Measurements from ENCODE around the gene AAR2.

The AAR2 gene

DNA sequence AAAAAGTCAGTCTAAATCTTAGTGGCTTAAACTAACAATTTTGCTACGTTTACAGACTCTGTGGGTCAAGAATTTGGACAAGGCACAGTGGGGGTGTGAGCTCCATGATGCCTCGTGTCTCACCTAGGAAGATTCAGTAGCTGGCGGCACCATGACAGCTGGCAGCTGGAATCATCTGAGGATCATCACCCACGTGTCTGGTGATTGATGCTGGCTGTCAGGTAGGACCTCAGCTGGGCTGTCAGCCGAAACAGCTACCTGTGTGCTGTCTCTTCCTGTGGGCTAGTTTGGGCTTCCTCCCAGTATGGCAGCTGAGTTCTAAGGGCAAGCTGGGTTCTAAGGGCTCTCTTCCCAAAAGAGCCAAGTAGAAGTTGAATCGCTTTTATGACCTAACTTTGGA, 43.5 kb downstream of the AAR2 start:
- DNase-seq (ENCODE audit: low read depth), result no peak

DNA sequence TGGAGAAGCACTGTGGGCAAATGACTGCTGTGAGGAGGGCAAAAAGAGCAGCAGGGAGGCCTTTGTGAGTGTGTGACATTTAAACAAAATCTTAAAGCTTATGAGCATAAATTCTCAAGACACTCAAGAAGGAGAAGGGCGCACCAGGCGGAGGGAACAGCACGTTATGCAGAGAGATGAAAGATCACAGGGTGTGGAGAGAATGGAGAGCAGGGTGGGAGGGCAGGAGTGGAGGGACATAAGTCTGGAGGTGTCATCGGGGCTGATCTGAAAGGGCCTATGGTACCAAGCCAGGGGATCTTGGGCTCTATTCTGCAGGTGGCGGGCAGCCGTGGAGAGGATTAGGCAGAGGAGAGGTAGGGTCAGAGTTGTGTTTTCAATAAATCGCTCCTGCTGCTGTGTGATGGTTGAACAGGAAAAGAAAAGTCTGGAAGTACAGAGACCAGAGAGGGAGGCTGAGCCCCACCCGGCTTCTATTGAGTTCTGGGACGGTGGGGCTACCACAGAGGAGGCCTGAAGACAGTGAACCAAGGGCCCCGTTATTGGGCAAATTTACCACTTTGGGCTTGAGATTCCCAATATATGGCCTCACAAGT, 45.6 kb downstream of the AAR2 start:
- DNase-seq (ENCODE audit: low read depth), result no peak

DNA sequence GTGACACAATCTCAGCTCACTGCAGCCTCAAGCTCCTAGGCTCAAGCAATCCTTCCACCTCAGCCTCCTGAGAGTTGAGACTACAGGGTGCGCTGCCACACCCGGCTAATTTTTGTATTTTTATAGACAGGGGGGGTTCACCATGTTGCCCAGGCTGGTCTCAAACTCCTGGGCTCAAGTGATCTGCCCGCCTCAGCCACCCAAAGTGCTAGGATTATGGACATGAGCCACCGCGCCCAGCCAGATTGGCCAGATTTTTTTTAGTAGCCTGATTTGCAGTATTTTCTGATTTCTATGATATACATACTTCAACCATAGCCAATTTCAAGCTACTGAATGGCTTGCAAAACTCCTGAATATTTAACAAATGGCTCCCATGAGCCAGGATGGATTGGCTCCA, 48.5 kb downstream of the AAR2 start:
- DNase-seq (ENCODE audit: low read depth), result no peak

DNA sequence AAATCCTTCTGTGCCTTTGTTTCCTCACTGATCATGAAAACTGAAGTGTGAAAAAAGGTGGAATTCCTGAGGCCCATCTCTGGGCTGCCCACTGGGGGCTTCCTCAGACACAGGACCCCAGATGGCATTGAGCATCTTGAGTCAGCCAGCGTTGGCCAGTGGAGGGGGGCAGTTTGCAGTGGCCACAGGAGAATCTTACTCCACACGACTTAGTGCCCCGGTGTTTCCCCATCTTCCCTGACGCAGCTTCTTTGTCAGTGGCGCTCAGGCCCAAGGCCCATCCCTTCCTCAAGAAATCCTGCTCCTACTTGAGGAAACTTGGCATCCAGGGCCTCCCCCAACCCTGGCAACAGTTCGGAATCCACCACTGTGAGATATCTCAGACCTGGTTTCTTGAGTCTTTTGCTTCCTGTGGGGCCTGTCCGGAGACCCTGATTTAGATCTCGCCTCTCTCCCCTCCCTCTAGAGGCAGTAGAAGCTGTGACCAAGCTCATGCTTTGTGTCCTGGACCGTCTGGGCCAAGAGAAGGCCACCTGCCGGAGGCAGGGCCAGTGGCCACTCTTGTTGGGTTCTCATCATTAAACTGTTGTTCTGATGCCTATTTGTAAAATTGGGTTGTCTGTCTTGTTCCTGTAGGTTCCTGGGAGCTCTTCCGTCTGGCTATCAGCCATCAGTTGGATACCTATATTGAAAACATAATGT, 49.6 kb downstream of the AAR2 start:
- no peak for DNase-seq (ENCODE audit: low read depth)

DNA sequence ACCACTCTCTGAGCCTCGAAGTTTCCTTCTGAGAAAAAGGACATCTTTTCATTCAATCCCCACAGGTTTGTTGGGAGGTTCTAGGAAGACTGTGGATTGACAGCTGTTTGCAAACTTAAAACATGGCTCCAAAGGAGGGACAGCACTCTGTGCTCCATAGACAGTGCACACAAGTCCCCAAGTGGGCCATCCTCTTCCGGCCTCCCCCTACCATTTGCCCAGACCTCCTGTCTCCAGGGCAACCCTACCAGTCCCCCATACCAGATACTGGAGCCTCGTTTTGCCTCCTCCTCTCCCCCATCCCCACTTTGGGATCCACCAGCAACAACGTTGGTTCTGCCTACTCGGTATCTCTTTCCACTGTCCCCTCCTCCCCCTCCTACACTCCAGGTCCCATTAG, 61.4 kb downstream of the AAR2 start:
- DNase-seq (ENCODE audit: low read depth), result no peak

DNA sequence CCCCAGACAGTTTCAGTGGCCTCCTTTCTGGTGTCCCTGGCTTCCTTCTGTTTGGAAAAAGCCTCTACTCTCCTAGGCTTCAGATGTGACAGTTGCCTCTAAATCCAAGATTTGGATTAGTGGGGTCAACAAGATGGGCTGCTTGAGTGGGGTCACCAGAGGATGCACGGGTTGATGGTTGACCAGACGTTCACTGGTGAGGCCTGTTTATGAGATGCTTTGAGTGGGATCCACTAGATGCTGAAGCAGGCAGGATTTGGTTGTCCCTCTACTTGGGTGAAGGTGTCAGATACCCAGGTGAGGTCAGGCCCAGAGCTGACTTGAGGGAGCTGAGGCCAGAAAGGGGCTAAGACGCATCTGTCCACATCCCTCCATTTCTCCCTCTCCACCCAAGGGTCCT, 61.8 kb downstream of the AAR2 start:
- no peak for DNase-seq (ENCODE audit: low read depth)

DNA sequence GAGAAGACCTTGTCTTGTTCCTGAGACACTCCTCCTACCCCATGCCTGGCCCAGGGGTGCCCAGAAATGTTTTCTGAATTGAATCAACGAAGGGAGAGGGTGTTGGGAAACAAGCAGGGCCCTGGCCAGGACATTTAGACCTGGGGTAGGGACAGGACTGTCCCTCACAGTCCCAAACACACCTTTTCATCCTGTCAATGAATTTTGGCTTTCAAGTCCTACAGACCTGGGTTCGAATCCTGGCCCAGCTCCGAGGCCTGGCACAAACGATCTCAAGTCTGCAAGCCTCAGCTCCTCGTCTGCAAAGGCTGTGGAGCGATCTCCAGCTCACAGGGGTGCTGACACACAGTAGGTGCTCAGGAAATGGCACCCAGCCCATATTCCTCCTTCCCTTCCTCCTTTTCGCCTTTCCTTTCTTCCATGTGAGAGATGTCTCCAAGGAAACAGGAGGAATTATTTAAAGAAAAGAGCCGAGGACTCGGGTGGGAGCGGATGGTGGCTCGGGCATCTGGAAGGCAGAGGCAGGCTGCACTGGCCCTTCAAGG, 62.6 kb downstream of the AAR2 start:
- DNase-seq (ENCODE audit: low read depth), result no peak

DNA sequence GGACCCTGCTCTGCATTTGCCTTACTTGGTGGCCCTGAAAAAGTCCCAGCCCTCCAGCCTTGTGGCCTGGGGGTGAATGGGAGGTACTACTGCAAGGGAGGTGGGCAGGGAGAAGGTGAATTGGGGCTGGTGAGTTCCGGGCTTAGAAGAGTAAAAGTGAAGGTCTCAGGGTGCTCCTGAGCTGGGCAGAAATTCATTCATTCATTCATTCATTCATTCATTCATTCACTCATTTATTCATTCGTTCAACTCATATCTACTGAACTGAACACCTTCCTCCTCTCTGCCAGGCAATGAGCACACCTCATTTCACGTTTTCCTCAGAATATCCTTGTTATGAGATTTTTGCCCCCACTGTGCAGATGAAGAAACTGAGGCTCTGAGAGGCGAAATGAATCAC, 63.2 kb downstream of the AAR2 start:
- no peak for DNase-seq (ENCODE audit: low read depth)

DNA sequence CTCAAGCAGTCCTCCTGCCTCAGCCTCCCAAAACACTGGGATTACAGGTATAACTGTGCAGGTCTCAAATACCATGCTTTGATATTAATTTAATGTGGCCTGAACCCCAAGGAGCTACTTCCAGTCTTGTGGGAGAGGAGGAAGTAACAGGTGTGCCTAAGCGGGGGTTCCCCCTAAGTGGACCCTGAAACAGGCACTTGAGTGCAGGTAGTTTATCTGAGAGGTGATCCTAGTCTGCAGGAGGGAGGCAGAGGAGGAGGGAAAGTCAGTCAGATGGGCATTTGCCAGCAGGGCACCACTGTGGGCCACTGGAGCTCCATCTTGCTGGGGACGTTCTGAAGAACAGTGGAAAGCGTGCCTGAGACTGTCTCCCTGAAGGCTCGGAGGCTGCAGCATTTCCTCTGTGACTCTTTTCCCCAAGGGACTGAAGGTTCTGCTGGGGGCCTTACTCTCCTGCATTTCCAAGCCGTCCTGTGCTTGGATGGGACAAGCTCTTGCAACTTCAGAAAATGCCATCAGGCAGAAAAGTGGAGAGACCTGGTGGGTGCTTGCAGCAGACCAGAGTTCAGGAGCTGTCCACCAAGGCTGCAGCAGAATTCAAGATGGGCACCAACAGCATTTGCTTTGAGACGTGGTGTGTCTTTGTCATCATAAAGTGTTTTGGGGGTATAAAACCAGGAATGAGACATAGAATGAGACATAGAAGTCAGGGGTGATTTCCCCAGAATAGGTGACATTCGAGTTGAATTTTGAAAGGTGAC, 65.3 kb downstream of the AAR2 start:
- no peak for DNase-seq (ENCODE audit: low read depth)

DNA sequence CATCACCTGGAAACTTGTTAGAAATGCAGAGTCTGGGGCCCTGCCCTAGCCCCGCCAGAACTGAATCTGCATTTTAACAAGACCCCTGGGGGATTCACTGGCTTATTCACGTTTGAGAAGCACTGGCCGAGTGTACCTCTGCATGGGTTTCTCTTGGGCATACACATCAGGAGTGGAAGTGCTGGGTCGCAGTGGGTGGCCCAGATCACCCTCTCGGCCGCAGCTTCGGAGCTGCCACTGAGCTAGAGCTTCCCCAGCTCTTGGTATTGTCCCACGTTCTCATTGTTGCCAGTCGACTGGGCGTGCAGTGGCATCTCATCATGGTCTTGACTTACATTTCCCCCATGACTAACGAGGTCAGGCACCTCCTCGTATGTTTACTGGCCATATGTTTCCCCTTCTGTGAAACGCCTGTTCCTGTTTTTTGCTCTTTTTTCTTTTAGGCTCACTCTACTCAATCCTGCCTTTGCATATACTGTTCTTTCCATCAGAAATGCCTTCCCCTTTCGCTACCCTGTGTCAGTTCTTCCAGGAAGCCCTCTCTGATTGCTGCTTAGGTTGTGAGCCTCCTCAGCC, 66.8 kb downstream of the AAR2 start:
- no peak for DNase-seq (ENCODE audit: low read depth)

DNA sequence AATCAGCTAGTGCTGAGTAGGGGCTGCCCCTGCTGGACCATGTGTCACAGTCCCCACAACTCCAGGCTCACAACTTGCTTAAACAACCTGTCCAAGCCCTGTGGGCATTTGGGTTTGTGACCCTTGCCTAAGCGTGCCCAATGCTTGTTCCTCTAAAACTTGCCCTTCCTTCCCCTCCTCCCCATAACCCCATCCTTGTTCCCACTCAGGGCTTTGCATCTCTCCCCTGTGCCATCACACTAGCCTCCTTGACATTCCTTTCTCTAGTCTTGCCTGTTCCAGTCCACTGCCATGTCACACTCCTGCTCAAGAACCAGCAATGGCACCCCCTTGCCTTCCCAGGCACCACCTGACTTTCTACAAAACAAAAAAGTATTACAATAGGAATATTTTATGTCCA, 67.6 kb downstream of the AAR2 start:
- DNase-seq (ENCODE audit: low read depth), result no peak

DNA sequence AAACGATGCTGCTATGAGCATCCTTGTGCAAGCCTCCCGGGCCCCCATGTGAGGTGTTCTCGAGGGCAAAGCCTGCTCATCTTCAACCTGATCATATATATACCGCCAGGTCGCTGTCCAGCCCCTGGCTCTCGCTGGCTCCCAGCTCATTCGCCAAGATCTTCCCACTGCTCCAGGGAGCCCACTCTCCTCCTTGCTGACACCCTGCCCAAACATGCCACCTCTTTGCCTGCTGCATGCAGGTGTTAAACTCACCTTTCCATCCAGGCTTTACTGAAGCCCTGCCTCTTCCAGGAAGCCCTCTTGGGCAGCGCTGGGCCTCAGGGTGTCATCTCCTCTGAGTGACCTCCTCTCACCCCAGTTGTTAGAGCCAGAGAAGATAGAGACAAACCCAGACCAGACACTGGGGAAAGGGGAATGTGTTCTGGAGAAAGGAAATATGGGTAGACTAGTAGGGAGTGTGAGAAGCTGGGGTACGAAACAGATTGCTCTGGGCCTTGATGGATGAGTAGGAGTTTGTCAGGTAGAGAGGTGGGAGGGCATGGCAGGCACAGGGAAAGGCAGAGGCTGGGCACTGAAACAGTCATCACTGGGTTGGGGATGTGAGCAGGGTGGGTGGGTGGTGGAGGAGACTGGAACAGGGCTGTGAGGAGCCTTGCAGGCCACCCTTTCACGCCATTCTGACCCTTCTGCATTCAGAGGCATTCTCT, 68.7 kb downstream of the AAR2 start:
- DNase-seq (ENCODE audit: low read depth), result no peak

DNA sequence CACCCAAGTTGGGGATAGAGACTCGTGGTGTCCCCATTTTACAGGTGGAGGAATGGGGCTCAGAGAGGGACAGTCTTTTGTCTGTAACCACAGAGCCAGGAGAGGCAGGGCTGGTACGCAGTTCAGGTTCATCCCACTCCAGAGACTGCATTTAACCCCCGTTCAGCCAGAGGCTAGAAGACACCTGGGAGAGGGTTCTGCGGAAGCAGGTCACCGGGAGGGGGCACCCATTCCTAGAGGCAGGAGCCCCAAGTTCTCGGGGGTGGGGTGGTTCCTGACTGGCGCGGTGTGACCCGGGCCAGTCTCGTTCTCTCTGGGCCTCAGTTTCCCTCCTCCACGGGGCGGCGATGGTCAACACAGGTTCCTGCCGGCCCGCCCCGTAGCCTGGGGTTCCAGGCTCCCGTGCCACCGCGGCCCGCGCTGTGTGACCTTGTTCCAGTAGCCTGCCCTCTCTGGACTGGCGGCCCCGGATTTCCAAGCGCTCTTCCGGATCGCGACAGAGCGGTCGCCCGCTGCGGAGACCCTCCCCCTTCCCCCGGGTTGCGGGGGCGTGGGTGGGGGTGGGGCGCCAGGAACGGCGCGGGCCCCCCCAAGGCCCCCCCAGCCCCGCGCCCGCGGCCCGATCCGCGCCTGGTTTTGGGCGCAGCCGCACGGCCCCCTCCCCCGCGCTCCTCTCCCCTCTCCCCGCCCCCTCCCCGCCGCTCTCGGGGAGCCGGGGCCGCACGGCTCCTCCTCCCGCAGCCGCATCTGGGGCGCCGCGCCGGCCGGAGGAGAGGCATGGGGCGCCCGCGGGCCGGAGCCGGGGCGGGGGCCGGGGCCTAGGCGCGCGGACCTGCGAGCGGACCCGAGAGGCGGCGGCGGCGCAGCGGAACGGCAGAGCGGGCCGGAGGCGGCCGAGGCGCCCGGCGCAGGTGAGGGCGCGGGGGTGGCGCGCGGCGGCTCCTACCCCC, 69.6 kb downstream of the AAR2 start, which contains the start of gene DLGAP4:
Gene DLGAP4 (plus strand): TSS at position 738 of the 950 bp plus-strand sequence. CDS start 125,379 bp downstream, outside the sequence.
- DNase-seq (ENCODE audit: low read depth), result no peak

All from activated T-cell treated with anti-CD3 and anti-CD28 coated beads for 48 hours (primary cell).